NCI-H2171 treated with DMSO at 0.1 percent for 48 hours (cell line): Measurements from ENCODE around the gene CUL9.

Experiments
- DNase-seq: peaks from one replicate; lab custom pipeline; 2025; lab: John Stamatoyannopoulos, UW

The CUL9 gene

DNA sequence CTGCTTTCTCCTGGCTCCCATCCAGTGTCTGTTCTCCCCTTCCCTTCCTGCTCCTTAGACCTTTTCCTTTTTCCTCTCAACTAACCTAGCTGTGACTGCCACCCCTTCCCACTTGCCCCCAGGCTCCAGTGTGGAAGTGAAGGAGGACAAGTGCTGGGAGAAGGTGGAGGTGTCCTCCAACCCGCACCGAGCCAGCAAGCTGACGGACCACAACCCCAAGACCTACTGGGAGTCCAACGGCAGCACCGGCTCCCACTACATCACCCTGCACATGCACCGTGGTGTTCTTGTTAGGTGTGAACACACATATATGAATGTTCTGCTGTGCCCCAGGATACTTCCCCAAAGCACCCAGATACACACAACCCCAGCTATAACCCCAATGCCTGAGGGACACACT is 18.5 kb downstream of the CUL9 start:
- DNase-seq, result no peak

DNA sequence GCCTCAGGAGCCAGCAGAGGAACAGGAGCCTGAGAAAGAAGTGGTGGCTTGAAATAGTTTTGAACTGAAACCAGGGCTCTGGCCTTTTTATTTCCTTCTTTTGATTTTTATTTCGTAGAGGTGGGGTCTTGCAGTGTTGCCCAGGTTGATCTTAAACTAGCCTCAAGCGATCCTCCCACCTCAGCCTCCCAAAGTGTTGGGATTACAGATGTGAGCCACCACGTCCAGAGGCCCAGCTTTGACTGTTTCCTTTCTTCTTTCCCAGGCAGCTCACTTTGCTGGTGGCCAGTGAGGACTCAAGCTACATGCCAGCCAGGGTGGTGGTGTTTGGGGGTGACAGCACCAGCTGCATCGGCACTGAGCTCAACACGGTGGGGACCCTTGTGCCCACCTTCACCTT is 20.5 kb downstream of the CUL9 start:
- DNase-seq, result no peak

DNA sequence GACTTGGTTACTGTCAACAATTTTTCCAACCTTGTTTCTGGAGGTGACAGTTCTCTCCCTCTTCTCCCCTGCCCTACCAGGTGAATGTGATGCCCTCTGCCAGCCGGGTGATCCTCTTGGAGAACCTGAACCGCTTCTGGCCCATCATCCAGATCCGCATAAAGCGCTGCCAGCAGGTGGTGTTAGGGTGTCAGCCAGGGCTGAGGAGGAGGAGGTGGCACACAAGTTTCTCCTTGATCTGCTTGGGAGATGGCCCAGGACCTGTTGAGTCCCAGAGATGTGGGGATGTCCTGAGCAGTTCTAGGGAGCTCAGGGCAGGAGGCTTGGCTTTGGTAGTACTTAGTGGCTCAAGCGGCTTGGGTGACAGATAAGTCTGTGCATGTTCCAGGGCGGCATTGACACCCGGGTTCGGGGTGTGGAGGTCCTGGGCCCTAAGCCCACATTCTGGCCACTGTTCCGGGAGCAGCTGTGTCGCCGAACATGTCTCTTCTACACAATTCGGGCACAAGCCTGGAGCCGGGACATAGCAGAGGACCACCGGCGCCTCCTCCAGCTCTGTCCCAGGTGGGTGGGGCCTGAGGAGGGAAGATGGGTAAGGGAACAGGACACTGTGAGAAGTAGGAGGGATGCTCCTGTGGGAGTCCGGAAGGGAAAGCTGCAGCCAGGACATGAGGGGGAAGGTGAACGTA is 21.2 kb downstream of the CUL9 start:
- DNase-seq, result no peak

DNA sequence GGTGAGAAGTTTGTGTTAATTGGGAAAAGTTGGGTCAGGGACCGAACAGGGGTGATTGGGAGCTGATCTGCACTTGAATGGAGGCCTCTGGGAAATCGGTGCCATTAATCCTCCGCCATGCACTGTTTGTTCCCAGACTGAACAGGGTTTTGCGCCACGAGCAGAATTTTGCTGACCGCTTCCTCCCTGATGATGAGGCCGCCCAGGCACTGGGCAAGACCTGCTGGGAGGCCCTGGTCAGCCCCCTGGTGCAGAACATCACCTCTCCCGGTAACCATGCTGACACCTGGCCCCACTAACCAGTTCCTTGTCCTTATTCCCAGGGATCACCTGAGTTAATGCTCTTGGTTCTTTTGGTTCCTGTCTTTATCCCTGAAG is 21.7 kb downstream of the CUL9 start:
- DNase-seq, result no peak

DNA sequence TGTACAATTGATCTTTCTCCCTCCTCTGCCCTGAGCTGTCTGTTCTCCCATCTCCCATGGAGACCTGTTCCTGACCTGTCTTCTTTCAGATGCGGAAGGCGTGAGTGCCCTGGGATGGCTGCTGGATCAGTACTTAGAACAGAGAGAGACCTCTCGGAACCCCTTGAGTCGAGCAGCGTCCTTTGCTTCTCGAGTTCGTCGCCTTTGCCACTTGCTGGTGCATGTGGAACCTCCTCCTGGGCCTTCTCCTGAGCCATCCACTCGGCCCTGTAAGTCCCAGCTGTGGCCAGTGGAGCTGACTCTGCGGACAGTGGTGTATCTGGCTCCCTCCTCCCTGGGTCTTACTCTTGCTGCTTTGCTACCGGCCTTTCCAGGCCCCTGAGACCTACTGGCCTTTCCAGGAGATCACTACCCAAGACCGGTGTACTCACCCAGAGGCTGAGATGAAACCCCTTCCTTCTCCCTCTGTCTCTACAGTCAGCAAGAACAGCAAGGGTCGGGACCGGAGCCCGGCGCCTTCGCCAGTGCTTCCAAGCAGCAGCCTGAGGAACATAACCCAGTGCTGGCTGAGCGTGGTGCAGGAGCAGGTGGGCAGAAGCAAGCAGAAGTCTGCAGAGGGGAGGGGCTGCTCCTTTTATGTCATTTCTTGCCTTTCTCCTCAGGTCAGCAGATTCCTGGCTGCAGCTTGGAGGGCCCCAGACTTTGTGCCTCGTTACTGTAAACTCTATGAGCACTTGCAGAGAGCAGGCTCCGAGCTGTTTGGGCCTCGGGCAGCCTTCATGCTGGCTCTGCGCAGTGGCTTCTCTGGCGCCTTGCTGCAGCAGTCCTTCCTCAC is 22.5 kb downstream of the CUL9 start:
- DNase-seq, result no peak

DNA sequence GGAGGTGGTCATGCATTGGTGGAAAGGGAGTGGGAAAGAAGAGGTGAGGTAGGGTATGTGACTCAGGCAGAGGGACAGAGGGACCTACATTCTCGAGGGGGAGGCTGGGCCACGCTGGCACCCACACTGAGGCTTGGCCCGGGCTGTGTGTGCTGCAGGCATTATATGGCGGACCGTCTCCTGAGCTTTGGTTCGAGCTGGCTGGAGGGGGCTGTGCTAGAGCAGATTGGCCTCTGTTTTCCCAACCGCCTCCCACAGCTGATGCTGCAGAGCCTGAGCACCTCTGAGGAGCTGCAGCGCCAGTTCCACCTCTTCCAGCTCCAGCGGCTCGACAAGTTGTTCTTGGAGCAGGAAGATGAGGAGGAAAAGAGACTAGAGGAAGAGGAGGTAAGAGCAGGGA is 23.9 kb downstream of the CUL9 start:
- no peak for DNase-seq

DNA sequence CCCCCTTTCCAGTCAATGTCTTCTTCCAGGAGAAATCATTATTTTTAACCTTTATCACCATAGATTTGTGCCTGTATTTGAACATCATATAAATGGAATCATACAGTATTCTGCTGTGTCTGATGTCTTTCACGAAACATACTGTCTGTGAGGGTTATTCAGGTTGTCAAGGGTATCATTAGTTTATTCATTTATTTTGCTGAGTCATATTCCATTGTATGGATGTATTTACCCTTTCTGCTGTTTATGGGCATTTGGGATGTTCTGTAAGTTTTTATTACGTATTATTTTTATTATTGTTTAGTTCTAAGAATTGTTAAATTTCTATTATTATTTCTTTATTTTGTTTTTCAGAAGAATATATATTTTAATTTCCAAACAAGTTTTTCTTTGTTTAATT is 25.3 kb downstream of the CUL9 start:
- DNase-seq, result no peak

DNA sequence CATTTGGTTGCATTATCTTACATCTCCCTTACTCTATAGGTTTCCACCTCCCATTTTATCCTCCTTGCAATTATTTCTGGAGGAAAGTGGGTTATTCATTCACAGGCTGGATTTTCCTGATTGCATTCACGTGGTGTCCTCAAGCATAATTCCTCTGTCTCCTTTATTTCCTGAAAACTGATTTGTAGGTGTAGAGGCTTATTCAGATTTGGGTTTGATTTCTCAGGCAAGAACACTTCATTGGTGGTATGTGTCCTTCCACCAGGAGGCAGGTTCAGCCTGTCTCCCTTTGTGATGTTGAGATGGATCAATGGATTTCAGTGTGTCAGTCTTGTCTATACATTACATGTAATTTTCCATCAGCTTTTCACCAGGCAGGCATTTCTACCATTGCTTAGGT is 30.0 kb downstream of the CUL9 start:
- no peak for DNase-seq

DNA sequence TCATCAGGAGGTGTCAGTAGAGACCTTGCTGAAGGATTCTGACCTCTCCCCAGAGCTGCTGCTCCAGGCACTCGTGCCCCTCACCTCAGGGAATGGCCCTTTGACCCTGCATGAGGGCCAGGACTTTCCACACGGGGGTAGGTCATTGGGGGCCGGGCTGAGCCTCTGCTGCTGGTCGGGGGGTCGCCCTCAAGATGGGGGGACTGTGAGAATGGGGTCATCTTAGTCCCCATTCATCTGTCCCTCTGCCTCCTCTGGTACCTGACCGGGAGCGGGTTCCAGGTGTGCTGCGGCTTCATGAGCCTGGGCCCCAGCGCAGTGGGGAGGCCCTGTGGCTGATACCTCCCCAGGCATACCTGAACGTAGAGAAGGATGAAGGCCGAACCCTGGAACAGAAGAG is 31.4 kb downstream of the CUL9 start:
- DNase-seq, result no peak

DNA sequence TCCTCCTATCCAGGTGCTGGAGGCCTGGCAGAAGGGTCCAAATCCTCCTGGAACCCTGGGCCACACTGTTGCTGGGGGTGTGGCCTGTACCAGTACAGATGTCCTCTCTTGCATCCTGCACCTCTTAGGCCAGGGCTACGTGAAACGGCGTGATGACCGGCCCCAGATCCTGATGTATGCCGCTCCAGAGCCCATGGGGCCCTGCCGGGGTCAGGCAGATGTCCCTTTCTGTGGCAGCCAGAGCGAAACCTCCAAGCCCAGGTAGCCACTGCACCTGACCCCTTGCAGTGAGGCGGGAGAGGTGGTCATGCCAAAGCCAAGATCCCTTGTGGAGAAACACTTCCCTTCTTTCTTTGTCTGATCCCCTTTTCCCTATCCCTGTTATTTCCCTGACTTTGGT is 33.1 kb downstream of the CUL9 start:
- no peak for DNase-seq

DNA sequence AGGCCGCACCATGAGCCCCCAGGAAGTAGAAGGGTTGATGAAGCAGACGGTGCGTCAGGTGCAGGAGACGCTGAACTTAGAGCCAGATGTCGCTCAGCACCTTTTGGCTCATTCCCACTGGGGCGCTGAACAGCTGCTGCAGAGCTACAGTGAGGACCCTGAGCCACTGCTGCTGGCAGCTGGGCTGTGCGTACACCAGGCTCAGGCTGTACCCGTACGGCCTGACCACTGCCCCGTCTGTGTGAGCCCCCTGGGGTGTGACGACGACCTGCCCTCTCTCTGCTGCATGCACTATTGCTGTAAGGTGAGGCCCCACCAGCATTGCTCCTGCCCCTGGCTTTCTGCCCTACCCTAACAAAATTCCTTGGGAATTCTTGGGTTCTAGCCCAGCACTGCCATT is 34.2 kb downstream of the CUL9 start:
- DNase-seq, result peak; percentile 96

DNA sequence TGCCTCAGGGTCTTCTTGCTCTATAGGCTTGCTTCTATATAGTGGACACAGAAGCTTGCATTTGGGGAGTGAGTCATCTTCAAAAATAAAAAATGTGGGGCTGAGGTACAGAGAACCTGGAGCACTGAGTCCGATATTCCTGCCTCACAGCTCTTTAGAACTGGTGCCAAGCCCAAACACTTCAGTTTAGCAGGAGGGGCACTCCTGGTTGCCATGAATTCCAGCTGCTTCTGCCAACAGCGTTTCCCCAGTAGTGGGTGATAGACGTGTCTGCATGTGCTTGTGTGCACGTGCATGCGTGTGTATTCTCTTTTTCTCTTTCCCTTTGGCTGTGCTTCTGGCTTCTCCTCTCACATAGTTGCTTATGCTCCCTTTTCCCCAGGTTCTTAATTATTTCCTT is 35.4 kb downstream of the CUL9 start:
- no peak for DNase-seq

DNA sequence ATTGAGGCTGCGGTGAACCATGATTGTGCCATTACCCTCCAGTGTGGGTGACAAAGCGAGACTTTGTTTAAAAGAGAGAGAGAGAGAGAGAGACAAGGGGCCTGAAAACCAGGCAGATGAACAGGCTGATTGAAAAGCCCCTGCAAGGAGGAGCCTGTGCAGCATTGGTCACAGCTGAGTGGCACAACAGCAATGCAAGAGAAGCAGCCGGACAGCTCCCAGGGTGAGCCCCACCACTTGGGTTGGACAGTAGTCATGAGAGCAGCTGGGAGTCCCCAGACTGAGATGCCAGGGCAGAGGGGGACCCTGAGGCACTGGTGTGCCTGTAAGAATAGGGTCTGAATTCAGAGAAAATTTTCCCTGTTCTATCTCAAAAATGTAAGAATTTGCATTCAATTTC is 37.1 kb downstream of the CUL9 start:
- DNase-seq, result no peak

DNA sequence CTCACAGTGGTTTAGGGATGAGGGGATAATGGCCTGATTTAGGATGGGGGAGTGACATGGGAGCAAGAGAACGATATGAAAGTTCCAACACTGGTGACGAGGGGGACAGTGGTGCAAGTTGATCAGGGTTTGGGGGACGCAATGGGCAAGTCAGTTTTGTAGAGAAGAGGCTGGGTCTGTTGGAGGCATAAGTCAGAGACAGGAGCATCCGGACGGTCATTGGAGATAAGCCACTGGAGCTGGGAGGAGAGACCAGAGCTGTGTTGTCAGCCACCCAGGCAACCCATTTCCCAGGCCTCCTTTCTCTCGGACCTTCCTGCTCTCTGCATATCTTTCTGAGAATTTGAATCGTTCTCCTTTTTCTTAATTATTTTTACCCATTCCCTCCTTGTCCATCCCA is 37.8 kb downstream of the CUL9 start:
- no peak for DNase-seq

DNA sequence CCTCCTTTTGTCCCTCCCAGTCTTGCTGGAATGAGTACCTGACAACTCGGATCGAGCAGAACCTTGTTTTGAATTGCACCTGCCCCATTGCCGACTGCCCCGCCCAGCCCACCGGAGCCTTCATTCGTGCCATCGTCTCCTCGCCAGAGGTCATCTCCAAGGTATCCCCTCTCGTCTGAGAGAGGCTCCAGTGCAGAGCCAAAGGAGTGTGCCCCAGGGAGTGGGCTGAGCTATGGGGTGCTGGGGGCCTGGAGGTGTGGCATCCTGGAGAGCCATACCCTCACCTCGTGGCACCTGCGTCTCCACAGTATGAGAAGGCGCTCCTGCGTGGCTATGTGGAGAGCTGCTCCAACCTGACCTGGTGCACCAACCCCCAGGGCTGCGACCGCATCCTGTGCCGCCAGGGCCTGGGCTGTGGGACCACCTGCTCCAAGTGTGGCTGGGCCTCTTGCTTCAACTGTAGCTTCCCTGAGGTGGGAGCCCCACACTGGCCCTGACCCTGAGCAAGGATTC is 38.5 kb downstream of the CUL9 start:
- no peak for DNase-seq

DNA sequence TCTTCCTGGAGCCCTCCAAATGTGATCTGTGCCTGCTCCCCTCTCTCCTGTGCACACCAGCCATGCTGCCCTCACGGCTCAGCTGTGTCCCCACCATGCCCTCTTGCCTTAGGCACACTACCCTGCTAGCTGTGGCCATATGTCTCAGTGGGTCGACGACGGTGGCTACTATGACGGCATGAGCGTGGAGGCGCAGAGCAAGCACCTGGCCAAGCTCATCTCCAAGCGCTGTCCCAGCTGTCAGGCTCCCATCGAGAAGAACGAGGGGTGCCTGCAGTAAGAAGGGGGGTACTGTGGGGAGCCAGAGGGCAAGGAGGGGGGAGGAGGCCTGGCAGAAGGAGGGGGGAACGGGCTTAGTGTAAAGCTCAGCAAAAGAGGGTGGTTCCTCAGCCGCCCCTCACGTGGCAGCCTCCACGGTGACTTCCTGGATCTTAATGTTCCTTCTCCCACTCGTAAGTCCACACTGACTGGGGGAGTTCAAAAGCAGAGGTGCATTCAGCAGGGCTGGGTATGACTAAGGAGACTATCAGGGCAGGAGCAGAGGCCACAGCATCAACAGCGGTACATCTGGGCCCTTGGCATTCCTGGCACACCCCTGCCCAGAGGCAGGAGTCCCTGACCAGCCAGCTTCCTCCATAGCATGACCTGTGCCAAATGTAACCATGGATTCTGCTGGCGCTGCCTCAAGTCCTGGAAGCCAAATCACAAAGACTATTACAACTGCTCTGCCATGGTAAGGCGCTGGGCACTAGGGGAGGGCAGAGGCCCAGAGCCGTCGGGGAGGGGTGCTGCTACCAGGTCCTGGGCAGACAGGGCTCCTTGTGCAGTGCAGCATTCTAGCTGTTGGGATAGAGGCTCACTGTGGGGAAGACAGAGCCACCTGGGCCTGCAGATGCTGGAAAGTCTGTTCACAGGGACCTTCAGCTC is 39.3 kb downstream of the CUL9 start:
- DNase-seq, result no peak

DNA sequence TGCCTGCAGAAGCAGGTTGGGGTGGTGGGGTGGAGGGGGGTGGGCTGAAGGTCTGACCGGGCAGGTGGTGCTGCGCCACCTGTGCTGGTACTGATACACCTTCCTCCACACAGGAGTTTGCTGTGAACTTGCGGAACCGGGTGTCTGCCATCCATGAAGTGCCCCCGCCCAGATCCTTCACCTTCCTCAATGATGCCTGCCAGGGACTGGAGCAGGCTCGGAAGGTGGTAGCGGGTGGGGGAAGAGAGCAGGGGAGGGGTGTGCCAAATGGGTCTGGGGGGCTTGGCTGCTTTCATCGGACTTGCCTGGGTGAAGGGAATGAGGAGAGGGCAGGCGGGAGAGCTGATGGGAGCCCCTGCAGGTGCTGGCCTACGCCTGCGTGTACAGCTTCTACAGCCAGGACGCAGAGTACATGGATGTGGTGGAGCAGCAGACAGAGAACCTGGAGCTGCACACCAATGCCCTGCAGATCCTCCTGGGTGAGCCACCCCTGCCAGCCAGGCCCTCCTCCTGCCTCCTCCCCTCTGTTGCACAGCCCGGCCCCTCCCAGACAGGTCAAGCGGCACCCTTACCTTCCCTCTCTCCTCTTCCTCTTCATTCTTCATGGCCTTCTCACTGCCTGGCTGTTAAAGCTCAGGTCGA is 40.5 kb downstream of the CUL9 start:
- DNase-seq, result no peak

DNA sequence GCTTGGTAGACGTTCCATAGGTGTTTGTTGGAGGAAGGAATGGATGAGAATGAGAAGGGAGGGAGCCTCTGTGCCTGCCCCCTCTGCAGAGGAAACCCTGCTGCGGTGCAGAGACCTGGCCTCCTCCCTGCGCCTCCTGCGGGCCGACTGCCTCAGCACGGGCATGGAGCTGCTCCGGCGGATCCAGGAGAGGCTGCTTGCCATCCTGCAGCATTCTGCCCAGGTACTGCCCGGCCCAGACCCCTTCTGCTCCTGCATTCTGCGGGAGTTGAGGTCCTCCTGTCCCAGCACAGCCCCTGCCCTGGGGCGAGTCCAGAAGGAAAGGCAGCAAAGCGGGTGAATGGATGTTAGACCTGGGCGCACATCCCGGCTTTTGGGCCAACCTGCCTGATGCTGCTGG is 41.2 kb downstream of the CUL9 start:
- no peak for DNase-seq

DNA sequence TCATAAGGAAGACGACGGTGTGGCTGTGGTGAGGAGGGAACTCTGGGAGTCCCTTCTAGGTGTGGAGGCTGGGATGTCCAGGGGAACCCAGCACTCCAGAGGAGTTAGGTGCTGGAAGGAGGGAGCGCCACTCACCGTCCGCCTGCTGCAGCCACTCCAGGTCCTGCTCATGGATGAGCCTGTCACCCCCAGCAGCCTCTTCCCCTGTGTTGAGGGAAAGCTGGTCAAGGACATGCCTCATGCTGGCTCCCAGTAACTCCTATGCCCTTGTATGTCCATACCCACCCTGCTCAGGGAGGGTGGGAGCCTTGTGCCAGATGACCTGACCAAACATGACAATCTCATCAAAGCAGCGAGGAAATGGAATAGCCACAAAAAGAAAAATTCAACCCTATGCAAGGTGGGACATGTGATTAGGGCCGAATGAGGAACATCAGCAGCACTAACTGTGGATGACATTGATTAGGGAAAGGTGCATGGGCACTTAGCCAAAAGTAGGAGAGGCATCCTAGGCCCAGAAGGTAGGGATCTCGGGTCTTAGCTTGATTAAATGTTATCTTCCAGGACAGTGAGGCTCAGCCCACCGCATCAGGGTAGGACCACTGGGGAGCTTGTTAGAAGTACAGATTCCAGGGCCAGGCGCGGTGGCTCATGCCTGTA is 44.3 kb downstream of the CUL9 start:
- no peak for DNase-seq

DNA sequence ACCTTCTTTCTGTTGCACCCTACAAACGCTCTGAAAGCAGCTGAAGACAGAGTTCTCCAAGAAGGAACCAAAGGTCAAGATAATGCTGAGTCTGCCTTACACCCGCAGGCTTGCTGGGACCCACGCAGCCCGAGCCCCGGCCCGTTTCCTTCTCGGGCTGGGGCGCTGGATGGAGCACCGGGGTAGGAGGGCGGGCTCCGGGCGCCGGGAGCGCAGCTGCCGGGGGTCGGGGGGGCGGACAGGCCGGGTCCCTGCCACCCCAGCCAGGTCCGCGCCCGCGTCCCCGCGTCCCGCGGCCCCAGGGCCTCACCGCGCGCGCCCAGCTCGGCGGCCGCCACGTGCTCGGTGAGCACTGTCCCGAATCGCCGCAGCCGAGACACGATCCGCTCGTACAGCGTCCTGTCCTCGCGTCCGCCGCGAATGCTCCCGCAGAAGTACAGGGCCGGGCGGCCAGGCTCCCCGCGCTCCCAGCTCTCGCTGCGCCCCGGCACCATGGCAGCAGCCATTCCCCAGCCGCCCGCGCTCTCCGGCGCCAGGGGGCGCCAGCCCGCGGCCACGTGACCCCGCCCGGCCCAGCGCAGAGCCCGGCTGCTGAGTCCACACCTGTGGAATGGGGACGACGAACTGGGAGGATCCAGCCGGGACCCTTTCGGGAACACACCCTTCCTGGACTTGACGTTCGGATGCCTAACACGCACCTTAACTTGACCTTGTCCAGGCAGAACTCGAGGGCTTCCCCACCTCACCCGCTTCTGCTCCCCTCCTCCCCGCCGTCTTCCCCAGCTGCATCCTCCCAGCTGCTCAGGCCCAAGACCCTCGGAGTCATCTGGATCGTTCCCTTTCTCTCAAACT is 47.2 kb downstream of the CUL9 start, which contains the start of gene DNPH1:
Gene DNPH1, minus strand, starts transcription at position 531 of the 852 bp plus-strand sequence. Its CDS starts 25 bp downstream, at position 506.
- DNase-seq, result peak; percentile 51
